Uterus (tissue), 2 donors: Measurements from ENCODE around the gene PIP5K1C.

Experiments used
- CTCF ChIP-seq, 4 experiments: fragments of 200-600 bp in 2 of 4; fragments of 450-650 bp in 2 of 4; sonication (generic) in 2 of 4; IDR thresholded peaks; one replicate each; pipeline ENCODE4 v1.5.1; 2016 to 2019; ENCODE audit warnings: antibody characterized with exemption in 4 of 4, mild to moderate bottlenecking in 2 of 4, moderate library complexity in 1 of 4
- POLR2A ChIP-seq, 2 donors: fragments of 450-650 bp; IDR thresholded peaks; one replicate each; pipeline ENCODE4 v1.6.1; 2016; ENCODE audit warnings: antibody characterized with exemption in 2 of 2, mild to moderate bottlenecking in 1 of 2, moderate library complexity in 1 of 2

GRCh38 chr19:3632098-3632497, 68.2 kb downstream of the PIP5K1C start:
- no peak for TF ChIP-seq CTCF (IDR thresholded peaks at IDR 0.05)
- no peak for TF ChIP-seq POLR2A (IDR thresholded peaks at IDR 0.05)
